Vagina (tissue), 2 donors: ENCODE measurements around the gene ZNF737. TPM values are rescaled to one million over a fixed set of nuclear protein-coding genes. Genes with fewer than 3 reads are reported as not detected.
"Not testable (repeated sequence)": the region's sequence is repeated elsewhere in the genome, so short reads cannot be mapped to it uniquely, and the experiment has no call there.

Experiments used
- DNase-seq, 2 donors: peaks; one replicate each; pipeline ENCODE4 v3.0.0-alpha.2; 2017; ENCODE audit errors: extremely low spot score in 2 of 2
- H3K27ac ChIP-seq: fragments of 200-600 bp; sonication (generic); one replicate; pipeline ENCODE4 v1.5.1; 2019
- H3K27me3 ChIP-seq: fragments of 200-600 bp; sonication (generic); one replicate; pipeline ENCODE4 v1.5.1; 2019
- H3K36me3 ChIP-seq, 2 donors: fragments of 200-600 bp; sonication (generic); one replicate each; pipeline ENCODE4 v1.5.1; 2017 to 2019
- H3K4me1 ChIP-seq: fragments of 200-600 bp; sonication (generic); one replicate; pipeline ENCODE4 v1.5.1; 2019
- H3K4me3 ChIP-seq, 2 donors: fragments of 200-600 bp; sonication (generic); 1 replicate in 1 of 2; 2 replicates in 1 of 2; pipeline ENCODE4 v1.5.1; 2016 to 2019
- H3K9me3 ChIP-seq: fragments of 200-600 bp; sonication (generic); one replicate; pipeline ENCODE4 v1.5.1; 2019
- CTCF ChIP-seq, 3 experiments: fragments of 450-650 bp in 2 of 3; fragments of 200-600 bp in 1 of 3; sonication (generic) in 1 of 3; IDR thresholded peaks; one replicate each; pipeline ENCODE4 v1.5.1; 2017 to 2019; ENCODE audit warnings: antibody characterized with exemption in 3 of 3, mild to moderate bottlenecking in 2 of 3, moderate library complexity in 2 of 3
- POLR2A ChIP-seq, 2 donors: fragments of 450-650 bp; IDR thresholded peaks; one replicate each; pipeline ENCODE4 v1.6.1; 2017; ENCODE audit warnings: antibody characterized with exemption in 2 of 2, mild to moderate bottlenecking in 2 of 2, moderate library complexity in 2 of 2
- POLR2AphosphoS5 ChIP-seq, 2 donors: sonication (generic); formaldehyde crosslinking; IDR thresholded peaks; one replicate each; pipeline ENCODE4 v1.9.0; 2017; ENCODE audit warnings: antibody characterized with exemption in 2 of 2, mild to moderate bottlenecking in 2 of 2, low read depth in 1 of 2; ENCODE audit not compliant: insufficient read depth in 1 of 2
- intact Hi-C: fragments of 100-400 bp; cut with DNase I; formaldehyde crosslinking; loops from one replicate; pipeline ENCODE4 v1.15.1; 2023
- total RNA-seq: library from RNA; depleted of rRNA; stranded (reverse); fragments of >200 nt; gene quantifications from one replicate; pipeline ENCODE4 v1.2.3, GENCODE V29; 2016

ZNF737 gene
- total RNA-seq, 1 donor from 2014 or later: 10.6 TPM

- no peak for DNase-seq
- H3K9me3 ChIP-seq: peaks cover 17% of the 10 kb centered on the region
- TF ChIP-seq POLR2A (IDR thresholded peaks at IDR 0.05): no peak
- no peak for TF ChIP-seq POLR2AphosphoS5 (IDR thresholded peaks at IDR 0.05; ENCODE audit: insufficient read depth in 1 of 2, low read depth in 1 of 2)
- no peak for TF ChIP-seq CTCF (IDR thresholded peaks at IDR 0.05)
- no peak overlapping the region for H3K27ac ChIP-seq
- intact Hi-C loops: no loop called here
- H3K27me3 ChIP-seq: no peaks in the 10 kb centered on the region
- peaks cover 25% of the 10 kb centered on the region for H3K4me1 ChIP-seq
- no peak overlapping the region for H3K4me3 ChIP-seq
- H3K36me3 ChIP-seq: peaks cover 0 to 41% of the 10 kb centered on the region in 2 donors
Observed at GRCh38 chr19:20558571-20558970, 7.0 kb downstream of the ZNF737 start.

GRCh38 chr19:20558011-20558410 is 7.6 kb downstream of the ZNF737 start:
- Histone ChIP-seq H3K4me1 (peaks cover 20% of the 10 kb centered on the region), H3K27me3 (no peaks in the 10 kb centered on the region), H3K9me3 (peaks cover 22% of the 10 kb centered on the region), H3K27ac (no peak overlapping the region), H3K36me3 (peaks cover 2 to 45% of the 10 kb centered on the region in 2 donors), H3K4me3 (no peak overlapping the region)
- DNase-seq: no peak
- TF ChIP-seq POLR2A (IDR thresholded peaks at IDR 0.05) (no peak), POLR2AphosphoS5 (IDR thresholded peaks at IDR 0.05; ENCODE audit: insufficient read depth in 1 of 2, low read depth in 1 of 2) (no peak), CTCF (IDR thresholded peaks at IDR 0.05) (no peak)
- intact Hi-C loops: no loop called here

- H3K4me3 ChIP-seq, H3K27ac ChIP-seq, H3K27me3 ChIP-seq, H3K4me1 ChIP-seq, DNase-seq, intact Hi-C loops: not testable (repeated sequence)
- H3K36me3 ChIP-seq: peaks cover 5 to 97% of the 10 kb centered on the region in 2 donors
- H3K9me3 ChIP-seq: peaks cover 88% of the 10 kb centered on the region
Observed at GRCh38 chr19:20544667-20545333, 20.8 kb downstream of the ZNF737 start.

GRCh38 chr19:20530303-20530702 is 35.3 kb downstream of the ZNF737 start:
- Histone ChIP-seq H3K36me3 (peaks cover 0 to 19% of the 10 kb centered on the region in 2 donors), H3K9me3 (peaks cover 12% of the 10 kb centered on the region)
- DNase-seq, intact Hi-C loops, H3K27me3 ChIP-seq, H3K4me3 ChIP-seq, H3K4me1 ChIP-seq, H3K27ac ChIP-seq: not testable (repeated sequence)

GRCh38 chr19:20513189-20513904 is 52.2 kb downstream of the ZNF737 start:
- no peak for TF ChIP-seq POLR2A (IDR thresholded peaks at IDR 0.05)
- no peak for TF ChIP-seq CTCF (IDR thresholded peaks at IDR 0.05)
- no peak for TF ChIP-seq POLR2AphosphoS5 (IDR thresholded peaks at IDR 0.05; ENCODE audit: insufficient read depth in 1 of 2, low read depth in 1 of 2)
- H3K36me3 ChIP-seq: no peaks in the 10 kb centered on the region
- H3K9me3 ChIP-seq: no peaks in the 10 kb centered on the region
- H3K4me1 ChIP-seq: no peaks in the 10 kb centered on the region
- intact Hi-C loops: no loop called here
- H3K27me3 ChIP-seq: no peaks in the 10 kb centered on the region
- DNase-seq: no peak
- H3K27ac ChIP-seq: no peak overlapping the region
- H3K4me3 ChIP-seq: no peak overlapping the region

GRCh38 chr19:20503476-20503875 is 62.1 kb downstream of the ZNF737 start:
- intact Hi-C loops: no loop called here
- no peak overlapping the region for H3K4me3 ChIP-seq
- H3K4me1 ChIP-seq: no peaks in the 10 kb centered on the region
- DNase-seq: no peak
- H3K36me3 ChIP-seq: no peaks in the 10 kb centered on the region
- no peaks in the 10 kb centered on the region for H3K9me3 ChIP-seq
- TF ChIP-seq CTCF (IDR thresholded peaks at IDR 0.05) (no peak), POLR2AphosphoS5 (IDR thresholded peaks at IDR 0.05; ENCODE audit: insufficient read depth in 1 of 2, low read depth in 1 of 2) (peak in 1 of 2 donors; percentile 57), POLR2A (IDR thresholded peaks at IDR 0.05) (no peak)
- H3K27ac ChIP-seq: no peak overlapping the region
- H3K27me3 ChIP-seq: no peaks in the 10 kb centered on the region
